GM19324 (cell line): ENCODE data around the gene NELL2.
"Not testable (repeated sequence)": the region's sequence is repeated elsewhere in the genome, so short reads cannot be mapped to it uniquely, and the experiment has no call there.

Experiments
- ATAC-seq: cut with Tn5 transposase; IDR thresholded peaks from one replicate; pipeline ENCODE4 v1.9.1; 2021; ENCODE audit warnings: mild to moderate bottlenecking, moderate library complexity; ENCODE audit not compliant: unreplicated experiment, low FRiP score

NELL2 gene

DNA sequence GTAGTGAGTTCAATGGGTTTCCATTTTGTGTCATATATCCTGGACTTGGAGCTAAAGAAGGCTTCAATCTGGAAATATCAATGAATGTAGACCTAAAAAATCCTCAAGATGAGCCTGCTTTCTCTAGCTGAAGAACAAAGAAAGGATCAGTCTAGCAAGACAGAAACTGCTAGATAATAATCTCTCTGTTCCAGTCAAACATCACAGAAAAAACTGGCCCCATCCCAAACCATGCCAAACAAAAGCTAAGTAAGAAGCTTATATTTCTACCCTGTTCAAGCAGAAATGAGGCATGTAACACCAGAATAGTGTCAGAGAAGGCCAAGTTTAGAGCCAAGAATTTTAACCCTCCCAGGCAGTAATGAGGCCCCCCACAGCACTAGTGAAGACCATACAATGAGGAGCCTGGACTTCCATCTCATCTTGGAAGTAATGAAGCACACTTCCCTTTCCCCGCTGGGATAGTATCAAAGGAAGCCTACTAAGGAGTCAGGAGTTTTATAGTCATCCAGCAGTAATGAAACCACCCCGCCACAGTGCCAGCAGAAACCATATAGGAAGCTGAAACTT is 95.8 kb downstream of the NELL2 start:
- no peak for ATAC-seq

DNA sequence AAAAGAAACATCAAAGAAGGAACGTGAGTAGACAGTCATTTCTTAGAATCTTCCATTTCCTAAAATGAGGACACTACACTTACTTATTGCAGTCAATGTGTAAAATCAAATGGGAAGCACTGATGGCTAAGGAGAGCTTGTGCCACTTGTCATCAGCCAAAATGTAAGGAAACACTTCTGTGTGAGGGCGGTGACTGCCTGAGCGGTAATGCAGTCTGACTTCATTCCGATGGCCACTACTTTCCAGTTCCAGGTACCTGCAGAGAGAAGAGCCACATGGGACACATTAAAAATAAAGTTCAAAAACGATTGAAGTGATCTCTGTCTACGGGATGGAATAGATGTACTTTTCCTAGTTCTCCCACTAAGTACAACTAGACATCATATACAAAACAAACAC is 96.3 kb downstream of the NELL2 start:
- ATAC-seq = no peak

DNA sequence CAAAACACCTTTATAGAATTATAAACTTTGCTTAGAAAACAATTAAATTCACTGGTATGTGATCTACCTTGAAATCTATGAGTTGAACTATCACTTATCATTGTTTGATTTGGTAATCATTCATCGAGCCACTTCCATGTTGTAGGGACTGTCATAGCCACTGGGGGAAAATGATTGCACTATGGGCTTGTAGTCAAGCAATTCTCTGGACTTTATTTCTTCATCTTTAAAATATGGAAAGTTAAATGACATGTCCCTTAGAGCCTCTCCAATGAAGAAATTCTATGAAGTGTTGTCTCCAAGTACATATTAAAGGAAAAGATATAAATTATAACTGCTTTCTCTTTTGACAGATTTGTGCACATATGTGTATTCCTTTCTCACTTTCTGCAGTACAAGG is 97.3 kb downstream of the NELL2 start:
- ATAC-seq = no peak

GRCh38 chr12:44777044-44777443 is 99.1 kb downstream of the NELL2 start:
- no peak for ATAC-seq

DNA sequence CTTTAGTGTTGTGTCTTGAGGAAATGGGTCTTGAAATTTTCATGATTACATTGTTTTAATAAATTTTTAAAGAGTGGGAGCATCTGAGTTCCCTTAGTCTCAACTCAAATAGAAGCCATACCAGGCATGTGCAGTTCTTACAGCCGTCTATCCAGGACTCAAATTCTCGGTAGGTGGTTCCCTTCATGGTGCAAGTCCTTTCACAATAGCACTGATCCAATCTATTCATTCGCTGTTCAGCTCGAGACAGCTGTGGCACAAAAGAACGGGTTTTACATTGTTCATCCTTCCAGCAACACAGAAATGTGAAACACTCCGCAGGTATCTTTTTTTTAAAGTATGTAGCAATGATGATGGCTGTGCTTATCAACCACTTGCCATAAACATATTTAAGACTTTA is 100.2 kb downstream of the NELL2 start:
- no peak for ATAC-seq

DNA sequence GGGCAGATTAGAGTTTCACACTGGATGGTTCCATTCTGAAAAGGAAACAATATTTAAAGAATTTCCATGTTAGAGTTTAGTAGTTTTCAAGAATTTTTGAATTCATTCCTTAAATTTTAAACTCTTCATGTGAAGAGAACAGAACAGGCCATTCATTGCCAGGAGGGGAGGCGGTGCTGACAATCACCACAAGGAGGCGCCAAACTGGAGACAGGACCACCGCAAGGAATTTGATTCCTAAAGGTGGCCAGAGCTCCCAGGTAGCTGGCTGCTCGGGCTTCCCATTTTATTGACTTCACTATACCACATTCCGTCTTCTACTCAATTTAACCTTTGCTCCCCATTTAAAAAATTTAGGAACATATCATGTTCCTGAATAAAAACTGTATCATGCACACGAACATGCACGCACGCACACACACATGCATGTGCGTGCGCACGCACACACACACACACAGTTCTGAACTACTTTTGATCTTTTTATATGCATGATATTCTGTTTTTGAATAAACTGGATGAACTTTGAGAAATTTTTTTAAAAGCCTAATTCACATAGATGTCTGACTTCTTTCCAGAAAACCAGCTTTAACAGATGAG is 101.2 kb downstream of the NELL2 start:
- no peak for ATAC-seq

- no peak for ATAC-seq
These were observed 104.6 kb downstream of the NELL2 start for GRCh38 chr12:44771485-44772021.

DNA sequence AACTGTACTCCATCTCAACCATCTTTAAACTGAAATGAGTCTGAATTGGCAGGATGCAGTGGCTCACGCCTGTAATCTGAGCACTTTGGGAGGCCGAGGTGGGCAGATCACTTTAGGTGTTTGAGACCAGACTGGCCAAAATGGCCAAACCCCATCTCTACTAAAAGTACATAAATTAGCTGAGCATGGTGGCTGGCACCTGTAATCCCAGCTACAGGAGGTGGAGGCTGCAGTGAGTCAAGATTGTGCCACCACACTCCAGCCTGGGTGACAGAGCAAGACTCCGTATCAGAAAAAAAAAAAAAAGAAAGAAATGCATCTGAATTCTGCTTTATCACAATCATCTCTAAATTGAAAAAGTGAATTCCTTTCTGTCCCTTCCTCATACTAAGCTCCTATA is 110.3 kb downstream of the NELL2 start:
- no peak for ATAC-seq

DNA sequence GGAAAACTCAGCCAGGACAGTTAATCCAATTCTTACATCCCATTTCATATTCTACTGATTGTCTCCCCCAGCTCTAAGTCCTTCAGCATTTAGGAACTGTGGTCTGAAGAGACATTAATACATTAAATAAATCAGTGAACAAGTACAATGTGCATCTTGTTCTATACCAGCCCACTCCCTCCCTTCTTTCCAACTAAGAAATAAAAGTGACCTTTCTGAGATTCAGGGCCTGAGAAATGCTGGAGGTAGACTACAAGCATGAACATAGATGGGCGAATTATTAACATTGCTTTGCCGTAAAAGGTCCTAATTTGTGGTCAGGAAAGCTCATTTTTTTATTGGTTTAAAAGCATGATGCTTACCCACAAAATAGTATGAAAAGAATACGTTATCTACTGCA is 113.1 kb downstream of the NELL2 start:
- ATAC-seq = no peak

GRCh38 chr12:44759289-44759688 is 116.8 kb downstream of the NELL2 start:
- no peak for ATAC-seq

GRCh38 chr12:44750468-44750867 is 125.6 kb downstream of the NELL2 start:
- no peak for ATAC-seq

- ATAC-seq = no peak
These were observed 126.5 kb downstream of the NELL2 start for GRCh38 chr12:44749566-44749965.

DNA sequence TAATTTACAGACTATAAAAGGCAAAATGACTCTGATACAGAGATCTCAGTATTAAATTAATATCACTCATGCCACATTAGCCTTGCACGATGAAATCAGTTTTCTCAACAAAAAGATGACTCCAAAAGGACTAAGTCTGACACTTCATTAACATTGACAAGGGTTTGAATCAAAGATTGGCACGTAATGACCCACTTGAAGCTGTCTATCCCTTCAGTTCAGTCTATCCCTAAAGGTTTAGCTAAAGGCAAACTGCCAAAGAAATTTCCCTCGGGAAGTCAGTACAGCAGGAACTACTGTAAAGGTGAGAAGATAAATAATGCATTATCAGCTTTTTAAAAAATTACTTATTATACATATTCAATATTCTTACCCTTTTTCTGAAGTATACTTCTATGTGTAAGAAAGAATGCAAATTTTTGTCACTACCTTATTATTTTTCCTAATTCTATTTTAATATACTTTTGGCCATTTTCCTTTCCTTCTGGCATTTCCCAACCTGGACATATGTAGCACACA is 127.1 kb downstream of the NELL2 start:
- no peak for ATAC-seq

DNA sequence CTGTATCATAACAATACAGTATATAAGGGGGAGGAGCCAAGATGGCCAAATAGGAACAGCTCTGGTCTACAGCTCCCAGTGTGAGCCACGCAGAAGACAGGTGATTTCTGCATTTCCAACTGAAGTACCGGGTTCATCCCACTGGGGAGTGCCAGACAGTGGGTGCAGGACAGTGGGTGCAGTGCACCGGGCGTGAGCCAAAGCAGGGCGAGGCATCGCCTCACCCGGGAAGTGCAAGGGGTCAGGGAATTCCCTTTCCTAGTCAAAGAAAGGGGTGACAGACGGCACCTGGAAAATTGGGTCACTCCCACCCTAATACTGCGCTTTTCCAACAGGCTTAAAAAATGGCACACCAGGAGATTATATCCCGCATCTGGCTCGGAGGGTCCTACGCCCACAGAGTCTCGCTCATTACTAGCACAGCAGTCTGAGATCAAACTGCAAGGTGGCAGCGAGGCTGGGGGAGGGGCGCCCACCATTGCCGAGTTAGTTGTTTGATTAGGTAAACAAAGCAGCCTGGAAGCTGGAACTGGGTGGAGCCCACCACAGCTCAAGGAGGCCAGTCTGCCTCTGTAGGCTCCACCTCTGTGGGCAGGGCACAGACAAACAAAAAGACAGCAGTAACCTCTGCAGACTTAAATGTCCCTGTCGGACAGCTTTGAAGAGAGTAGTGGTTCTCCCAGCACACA is 134.7 kb downstream of the NELL2 start:
- ATAC-seq = not testable (repeated sequence)

GRCh38 chr12:44738051-44738450 is 138.1 kb downstream of the NELL2 start:
- ATAC-seq = no peak

DNA sequence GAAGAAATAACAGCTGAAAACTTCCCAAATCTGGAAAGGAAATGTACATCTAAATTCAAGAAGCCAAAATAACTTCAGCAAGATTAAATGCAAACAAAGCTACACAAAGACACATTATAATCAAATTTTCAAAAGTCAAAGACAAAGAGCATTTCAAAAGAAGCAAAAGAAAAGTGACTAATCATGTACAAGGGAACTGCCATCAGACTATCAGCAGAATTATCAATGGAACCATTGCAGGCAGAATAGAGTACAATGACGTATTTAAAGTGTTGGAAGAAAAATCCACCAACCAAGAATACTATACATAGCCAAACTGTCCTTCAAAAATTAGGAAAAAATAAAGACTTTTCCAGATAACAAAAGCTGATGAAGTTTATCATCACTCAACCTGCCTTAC is 147.5 kb downstream of the NELL2 start:
- no peak for ATAC-seq

DNA sequence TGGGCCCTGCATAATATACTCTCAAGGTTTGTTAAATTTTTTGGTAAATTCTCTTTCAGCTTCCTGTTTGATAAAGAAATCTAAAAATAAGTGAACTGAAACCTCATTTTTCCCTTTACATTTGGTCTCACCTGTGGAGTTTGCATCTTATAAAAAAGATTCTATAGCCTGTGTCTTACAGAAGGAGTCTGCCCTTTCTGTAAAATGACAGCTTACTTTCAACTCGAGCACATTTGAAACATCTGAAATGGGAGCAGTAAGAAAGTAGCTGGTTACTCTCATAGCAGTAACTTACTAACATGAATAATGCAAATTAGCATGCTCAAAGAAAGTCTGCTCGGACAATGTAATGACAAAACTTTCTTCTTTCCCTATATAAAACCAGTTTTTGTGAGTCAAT is 155.8 kb downstream of the NELL2 start:
- ATAC-seq = no peak

GRCh38 chr12:44717612-44718011 is 158.5 kb downstream of the NELL2 start:
- no peak for ATAC-seq

DNA sequence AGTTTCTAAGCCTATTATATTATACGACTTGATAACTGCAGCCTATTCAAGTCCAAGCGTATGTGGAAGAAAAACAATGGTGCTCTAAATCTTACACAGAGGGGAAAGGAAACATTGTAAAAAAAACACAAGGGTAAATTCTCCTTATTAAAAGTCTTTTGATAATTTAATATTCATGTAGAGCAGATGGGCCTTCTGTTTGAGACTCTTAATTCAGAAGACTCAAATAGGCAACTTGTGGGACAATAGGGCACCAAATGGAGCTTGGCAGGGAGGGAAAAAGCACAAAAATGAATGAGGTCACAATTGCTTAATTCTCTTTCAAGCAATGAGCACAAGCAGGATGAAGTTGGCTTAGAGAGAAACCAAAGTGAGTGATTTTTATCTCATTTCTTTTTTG is 159.4 kb downstream of the NELL2 start:
- no peak for ATAC-seq

DNA sequence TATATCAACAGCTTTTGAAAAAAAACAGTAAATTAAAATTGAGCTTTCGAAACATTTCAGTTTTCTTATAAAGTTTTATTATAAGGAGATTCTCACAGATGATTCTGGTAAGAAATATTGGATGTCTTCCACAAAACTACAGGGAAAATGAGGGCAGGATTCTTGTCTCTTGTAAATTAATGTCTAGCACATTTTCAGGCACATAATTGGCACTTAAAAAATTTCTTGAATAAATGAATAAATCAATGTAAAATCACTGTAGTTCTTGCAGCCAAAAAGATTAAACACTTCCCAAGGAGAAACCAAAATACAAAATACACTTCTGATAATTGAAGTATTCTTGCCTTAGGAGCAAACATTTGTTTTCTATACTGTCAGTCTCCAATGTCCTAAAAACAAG is 164.4 kb downstream of the NELL2 start:
- no peak for ATAC-seq

DNA sequence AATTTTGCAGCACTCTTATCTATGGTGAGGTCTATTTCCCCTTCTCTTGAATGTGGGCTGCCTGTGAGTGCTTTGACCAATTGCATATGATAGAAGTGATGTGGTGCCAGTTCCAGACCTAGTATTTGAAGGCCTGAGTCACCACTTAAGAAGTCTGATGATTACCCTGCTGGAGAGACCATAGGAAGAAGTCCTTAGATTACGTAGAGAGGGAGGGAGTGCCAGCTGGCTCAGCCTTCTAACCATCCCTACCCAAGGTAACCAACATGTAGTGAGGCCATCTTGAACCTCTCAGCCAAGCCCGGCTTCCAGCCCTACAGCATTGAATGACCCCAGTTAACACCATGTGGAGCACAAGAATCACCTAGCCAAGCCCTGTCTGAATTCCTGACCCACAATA is 166.9 kb downstream of the NELL2 start:
- no peak for ATAC-seq

DNA sequence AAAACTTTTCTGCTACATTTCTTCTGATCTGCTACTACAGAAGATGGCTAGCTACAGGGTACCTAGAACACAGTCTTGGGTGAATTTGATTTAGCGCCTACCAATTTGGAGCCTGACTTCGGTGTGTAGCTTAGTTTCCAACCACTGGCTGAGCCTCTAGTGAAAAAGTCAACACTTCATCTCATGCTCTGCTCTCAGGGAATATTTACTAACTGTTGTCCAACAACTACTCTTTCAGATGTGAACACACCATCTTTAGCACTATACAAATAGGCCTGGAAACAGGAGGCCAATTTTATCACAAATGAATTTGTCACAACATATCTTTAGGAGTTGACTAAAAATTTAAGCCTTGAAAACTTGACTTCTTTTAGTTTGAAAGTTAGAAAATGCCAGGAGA is 167.9 kb downstream of the NELL2 start:
- no peak for ATAC-seq
